ENCODE measurements around the gene MCEMP1. TPM values are rescaled to one million over a fixed set of nuclear protein-coding genes. Genes with fewer than 3 reads are reported as not detected.

Gene MCEMP1
- total RNA-seq, 1 donor from 2014 or later, result not detected

GRCh38 chr19:7699417-7700401 lies 22.8 kb downstream of the MCEMP1 start:
- H3K27me3 Mint-ChIP-seq, result peaks cover 61% of the 10 kb centered on the region
- no peak for DNase-seq (ENCODE audit: low spot score, unreplicated experiment)
- no peak for TF ChIP-seq CTCF (IDR thresholded peaks at IDR 0.05; ENCODE audit: unreplicated experiment)
- H3K4me3 Mint-ChIP-seq (ENCODE audit: low read depth), result no peak overlapping the region
- no peaks in the 10 kb centered on the region for H3K9me3 Mint-ChIP-seq (ENCODE audit: low read depth)
- peak overlapping the region; percentile 62 for H3K27ac Mint-ChIP-seq
- no peaks in the 10 kb centered on the region for H3K4me1 Mint-ChIP-seq (ENCODE audit: low read depth)
- no peaks in the 10 kb centered on the region for H3K36me3 Mint-ChIP-seq (ENCODE audit: insufficient read depth)

- Mint-ChIP-seq H3K9me3 (ENCODE audit: low read depth) (no peaks in the 10 kb centered on the region), H3K27ac (no peak overlapping the region), H3K4me3 (ENCODE audit: low read depth) (no peak overlapping the region), H3K36me3 (ENCODE audit: insufficient read depth) (no peaks in the 10 kb centered on the region), H3K27me3 (peaks cover 62% of the 10 kb centered on the region), H3K4me1 (ENCODE audit: low read depth) (no peaks in the 10 kb centered on the region)
- no peak for TF ChIP-seq CTCF (IDR thresholded peaks at IDR 0.05; ENCODE audit: unreplicated experiment)
- no peak for DNase-seq (ENCODE audit: low spot score, unreplicated experiment)
Observed at GRCh38 chr19:7701049-7701653, 24.3 kb downstream of the MCEMP1 start.

GRCh38 chr19:7701654-7702457 lies 25.0 kb downstream of the MCEMP1 start, which contains the start of gene FCER2:
FCER2 (minus strand) TSS chr19:7702131; CDS start chr19:7699760, 2,371 bp downstream.
- no peaks in the 10 kb centered on the region for H3K36me3 Mint-ChIP-seq (ENCODE audit: insufficient read depth)
- no peak within 1 kb of the TSS for H3K27ac Mint-ChIP-seq
- H3K9me3 Mint-ChIP-seq (ENCODE audit: low read depth), result no peaks in the 10 kb centered on the region
- H3K4me3 Mint-ChIP-seq (ENCODE audit: low read depth), result no peak within 1 kb of the TSS
- no peaks in the 10 kb centered on the region for H3K4me1 Mint-ChIP-seq (ENCODE audit: low read depth)
- no peak for DNase-seq (ENCODE audit: low spot score, unreplicated experiment)
- peaks cover 64% of the 10 kb centered on the region for H3K27me3 Mint-ChIP-seq
- TF ChIP-seq CTCF (IDR thresholded peaks at IDR 0.05; ENCODE audit: unreplicated experiment), result no peak

GRCh38 chr19:7703332-7703731 lies 26.4 kb downstream of the MCEMP1 start:
- H3K9me3 Mint-ChIP-seq (ENCODE audit: low read depth), result no peaks in the 10 kb centered on the region

More at GRCh38 chr19:7703332-7703731, 26.4 kb downstream of the MCEMP1 start:
- Mint-ChIP-seq H3K27me3 (peaks cover 52% of the 10 kb centered on the region), H3K36me3 (ENCODE audit: insufficient read depth) (no peaks in the 10 kb centered on the region), H3K4me3 (ENCODE audit: low read depth) (no peak overlapping the region), H3K4me1 (ENCODE audit: low read depth) (no peaks in the 10 kb centered on the region), H3K27ac (no peak overlapping the region)
- no peak for TF ChIP-seq CTCF (IDR thresholded peaks at IDR 0.05; ENCODE audit: unreplicated experiment)
- DNase-seq (ENCODE audit: low spot score, unreplicated experiment), result no peak
